ENCODE results near the gene HOXB9. TPM values are rescaled to one million over a fixed set of nuclear protein-coding genes. Genes with fewer than 3 reads are reported as not detected.

HOXB9 gene
- total and polyA plus RNA-seq, 12 donors: 0.11 to 2.7 (median 0.68) TPM; not detected in 2

DNA sequence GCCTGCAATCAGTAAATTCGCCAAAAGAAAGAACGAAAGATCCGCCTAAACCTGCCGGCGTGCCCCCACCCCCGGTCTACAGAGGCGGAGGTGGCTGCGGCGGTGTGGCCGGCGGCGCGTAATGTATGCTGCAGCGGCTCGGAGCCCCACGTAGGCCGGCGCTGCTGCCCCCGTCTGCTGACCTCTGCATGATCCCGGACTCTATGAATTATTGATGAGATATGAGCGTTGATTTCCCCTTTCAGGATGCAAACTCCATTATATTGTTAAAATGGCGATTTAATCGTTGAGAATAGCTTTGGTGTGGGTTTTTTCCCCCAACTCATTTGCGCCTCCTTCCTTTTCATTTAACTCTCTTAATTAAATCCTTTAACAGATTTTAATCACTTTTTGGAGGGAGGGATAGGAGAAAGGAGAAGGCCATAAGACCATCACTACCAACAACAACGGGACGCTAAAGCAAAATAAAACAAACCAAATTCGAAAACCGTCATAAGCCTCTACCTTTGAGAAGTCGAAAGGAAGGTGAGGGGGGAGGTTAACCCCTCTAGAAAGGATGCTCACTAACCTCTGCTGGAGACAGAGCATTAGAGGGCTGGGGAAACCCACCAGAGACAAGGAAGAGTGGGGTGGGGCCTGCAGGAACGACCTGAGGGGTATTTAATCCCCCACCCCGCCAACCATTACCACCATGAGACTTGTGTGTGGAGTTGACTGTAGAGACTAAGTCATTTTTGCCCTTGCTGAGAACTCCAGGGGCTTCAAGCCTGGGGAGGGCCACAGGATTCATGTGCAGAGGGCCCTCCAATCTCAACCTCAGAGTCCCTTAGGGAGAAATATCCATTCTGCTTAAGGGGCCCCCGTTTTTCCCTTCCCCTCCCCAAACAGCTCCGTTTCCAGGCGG lies 39.6 kb downstream of the HOXB9 start:
- intact Hi-C loops (cut with DNase I): no loop called here
- Histone ChIP-seq H3K4me1 (replicated peaks in 1 of 2) (peaks cover 0 to 41% of the 10 kb centered on the region in 2 donors), H3K36me3 (replicated peaks in 1 of 2) (no peaks in the 10 kb centered on the region), H3K9me3 (replicated peaks in 1 of 3) (no peaks in the 10 kb centered on the region), H3K27me3 (no peaks in the 10 kb centered on the region), H3K27ac (peak overlapping the region; percentile 46 to 89 (median 75)), H3K4me3 (peak overlapping the region in 1 of 4 donors; percentile 63)
- no peak for DNase-seq
- TF ChIP-seq POLR2A (IDR thresholded peaks at IDR 0.05) (no peak), CTCF (IDR thresholded peaks at IDR 0.05) (no peak)
- 47 to 53% (median 52%) methylated on average over 31 to 34 of the region's 34 CpGs for WGBS, 4 donors

- TF ChIP-seq POLR2A (IDR thresholded peaks at IDR 0.05) (no peak), CTCF (IDR thresholded peaks at IDR 0.05) (no peak)
- no peaks in the 10 kb centered on the region for H3K27me3 ChIP-seq
- H3K4me3 ChIP-seq: peak overlapping the region in 1 of 4 donors; percentile 63
- 53 to 73% (median 64%) methylated on average over 2 of the region's 2 CpGs for WGBS, 4 donors
- DNase-seq: no peak
- H3K27ac ChIP-seq: peak overlapping the region in 2 of 5 donors; percentile 17 to 86
- no peaks in the 10 kb centered on the region for H3K36me3 ChIP-seq (replicated peaks in 1 of 2)
- no peaks in the 10 kb centered on the region for H3K9me3 ChIP-seq (replicated peaks in 1 of 3)
- peaks cover 0 to 41% of the 10 kb centered on the region in 2 donors for H3K4me1 ChIP-seq (replicated peaks in 1 of 2)
- intact Hi-C loops (cut with DNase I): no loop called here
Observed at GRCh38 chr17:48584223-48584741, 41.9 kb downstream of the HOXB9 start.

DNA sequence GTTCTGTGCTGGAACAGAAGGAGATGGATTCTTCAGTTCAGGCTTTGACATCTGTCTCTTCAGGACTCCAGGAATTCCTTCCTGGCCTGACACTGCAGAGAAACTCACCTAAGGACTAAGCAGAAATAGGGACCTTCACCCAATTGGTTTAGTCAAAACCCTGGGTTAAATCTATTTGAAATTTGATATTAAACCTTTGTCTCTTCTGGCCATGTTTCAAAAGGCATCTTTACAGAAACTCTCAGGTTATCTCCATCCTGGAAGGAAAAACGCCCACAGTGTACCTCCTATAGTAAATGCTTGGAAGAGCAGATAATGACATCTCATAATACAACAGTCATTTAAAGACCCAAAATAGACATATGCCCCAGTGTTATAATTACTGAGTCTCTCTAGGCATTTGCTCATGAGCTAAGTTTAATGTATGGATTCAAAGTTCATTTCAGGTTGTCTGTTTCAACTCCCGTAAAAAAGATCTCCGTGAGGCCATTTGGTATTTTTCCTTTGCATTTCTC lies 42.4 kb downstream of the HOXB9 start:
- TF ChIP-seq POLR2A (IDR thresholded peaks at IDR 0.05): no peak
- no peak for TF ChIP-seq CTCF (IDR thresholded peaks at IDR 0.05)
- DNase-seq: no peak
- Histone ChIP-seq H3K27me3 (no peaks in the 10 kb centered on the region), H3K27ac (peak overlapping the region in 2 of 5 donors; percentile 26 to 86), H3K4me3 (no peak overlapping the region), H3K9me3 (replicated peaks in 1 of 3) (no peaks in the 10 kb centered on the region), H3K4me1 (replicated peaks in 1 of 2) (peaks cover 0 to 41% of the 10 kb centered on the region in 2 donors), H3K36me3 (replicated peaks in 1 of 2) (no peaks in the 10 kb centered on the region)
- intact Hi-C loops (cut with DNase I): no loop called here
- 82 to 87% (median 86%) methylated on average over 3 of the region's 3 CpGs for WGBS, 4 donors

DNA sequence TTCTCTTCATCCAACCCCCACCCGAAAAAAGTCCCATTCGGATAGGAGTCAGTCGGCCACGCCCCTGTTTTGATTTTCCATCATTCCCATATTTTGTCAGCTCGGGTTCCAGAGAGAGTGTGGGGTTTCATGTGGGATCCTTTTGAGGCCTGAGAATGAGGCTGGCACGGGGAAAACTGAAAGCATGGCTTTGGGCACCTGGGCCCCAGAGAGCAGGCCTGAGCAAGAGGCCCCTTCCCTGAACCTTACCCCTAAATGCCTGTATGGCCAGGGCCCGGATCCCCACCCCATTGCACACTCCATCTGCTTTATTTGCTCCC lies 43.4 kb downstream of the HOXB9 start:
- 41 to 65% (median 53%) methylated on average over 7 of the region's 7 CpGs for WGBS, 4 donors
- no peaks in the 10 kb centered on the region for H3K36me3 ChIP-seq (replicated peaks in 1 of 2)
- TF ChIP-seq CTCF (IDR thresholded peaks at IDR 0.05) (no peak), POLR2A (IDR thresholded peaks at IDR 0.05) (no peak)
- peak overlapping the region in 1 of 4 donors; percentile 62 for H3K4me3 ChIP-seq
- DNase-seq: no peak
- no peaks in the 10 kb centered on the region for H3K27me3 ChIP-seq
- intact Hi-C loops (cut with DNase I): no loop called here
- peak overlapping the region in 3 of 5 donors; percentile 76 to 86 (median 84) for H3K27ac ChIP-seq
- no peaks in the 10 kb centered on the region for H3K9me3 ChIP-seq (replicated peaks in 1 of 3)
- H3K4me1 ChIP-seq (replicated peaks in 1 of 2): peaks cover 0 to 38% of the 10 kb centered on the region in 2 donors
